ENCODE data around the gene FAM98B. TPM values are rescaled to one million over a fixed set of nuclear protein-coding genes. Genes with fewer than 3 reads are reported as not detected.

The FAM98B gene
- total RNA-seq, 2 experiments from 2014 or later, result 8.5 to 29.1 TPM

DNA sequence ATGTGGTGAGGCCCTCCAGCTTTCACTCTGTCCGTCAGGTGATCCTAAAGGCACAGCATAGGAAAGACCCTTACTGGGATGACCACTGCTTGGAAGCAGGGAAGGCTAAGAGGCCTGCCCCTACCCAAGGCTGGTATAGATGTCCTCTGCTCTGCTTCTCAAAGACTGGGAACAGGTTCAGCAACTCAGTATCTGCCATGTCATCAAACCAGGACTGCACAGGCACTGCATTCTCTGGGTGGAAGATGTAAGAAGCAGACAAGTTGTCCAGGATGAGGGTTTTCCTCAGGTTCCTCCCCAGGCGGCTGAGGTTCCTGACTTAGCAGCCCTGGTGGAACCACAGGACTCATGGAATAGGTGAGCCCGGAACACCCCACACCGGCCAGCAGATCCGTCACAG is 4.7 kb downstream of the FAM98B start:
- Histone ChIP-seq H4K20me1 (ENCODE audit: insufficient read depth, low read length) (peaks cover 13% of the 10 kb centered on the region), H3K9me2 (ENCODE audit: insufficient read depth, low read length) (no peaks in the 10 kb centered on the region), H3K4me3 (ENCODE audit: low read depth, low read length, poor library complexity, severe bottlenecking) (no peak overlapping the region), H3K36me3 (ENCODE audit: insufficient read depth, low read length) (peaks cover 4% of the 10 kb centered on the region; the same call in 1 of the 2 replicates), H3K4me2 (ENCODE audit: low read length) (no peak overlapping the region), H3K27ac (ENCODE audit: low read depth, low read length, poor library complexity, severe bottlenecking) (no peak overlapping the region), H3K4me1 (ENCODE audit: insufficient read depth, low read length, poor library complexity, severe bottlenecking) (peaks cover 15% of the 10 kb centered on the region), H3K9me3 (ENCODE audit: low read length) (no peaks in the 10 kb centered on the region), H3K79me2 (ENCODE audit: insufficient read depth, low read depth, low read length) (peaks cover 80% of the 10 kb centered on the region), H2AFZ (ENCODE audit: low read length) (no peak overlapping the region)
- TF ChIP-seq EZH2phosphoT487 (IDR thresholded peaks at IDR 0.05; ENCODE audit: borderline replicate concordance, low read depth, low read length), result no peak
- TF ChIP-seq, protein P1, sequence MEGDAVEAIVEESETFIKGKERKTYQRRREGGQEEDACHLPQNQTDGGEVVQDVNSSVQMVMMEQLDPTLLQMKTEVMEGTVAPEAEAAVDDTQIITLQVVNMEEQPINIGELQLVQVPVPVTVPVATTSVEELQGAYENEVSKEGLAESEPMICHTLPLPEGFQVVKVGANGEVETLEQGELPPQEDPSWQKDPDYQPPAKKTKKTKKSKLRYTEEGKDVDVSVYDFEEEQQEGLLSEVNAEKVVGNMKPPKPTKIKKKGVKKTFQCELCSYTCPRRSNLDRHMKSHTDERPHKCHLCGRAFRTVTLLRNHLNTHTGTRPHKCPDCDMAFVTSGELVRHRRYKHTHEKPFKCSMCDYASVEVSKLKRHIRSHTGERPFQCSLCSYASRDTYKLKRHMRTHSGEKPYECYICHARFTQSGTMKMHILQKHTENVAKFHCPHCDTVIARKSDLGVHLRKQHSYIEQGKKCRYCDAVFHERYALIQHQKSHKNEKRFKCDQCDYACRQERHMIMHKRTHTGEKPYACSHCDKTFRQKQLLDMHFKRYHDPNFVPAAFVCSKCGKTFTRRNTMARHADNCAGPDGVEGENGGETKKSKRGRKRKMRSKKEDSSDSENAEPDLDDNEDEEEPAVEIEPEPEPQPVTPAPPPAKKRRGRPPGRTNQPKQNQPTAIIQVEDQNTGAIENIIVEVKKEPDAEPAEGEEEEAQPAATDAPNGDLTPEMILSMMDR (conservative IDR thresholded peaks at IDR 0.05; ENCODE audit: low read length), result no peak
- ChIA-PET CTCF (ENCODE audit: unreplicated experiment) (no interaction called here), POLR2A (no interaction called here)
- intact Hi-C loops (cut with micrococcal nuclease; ENCODE audit: unreplicated experiment), result no loop called here
- no peak for DNase-seq (ENCODE audit: low spot score)
- no TSS peak for BruUV-seq (replicated peaks)

DNA sequence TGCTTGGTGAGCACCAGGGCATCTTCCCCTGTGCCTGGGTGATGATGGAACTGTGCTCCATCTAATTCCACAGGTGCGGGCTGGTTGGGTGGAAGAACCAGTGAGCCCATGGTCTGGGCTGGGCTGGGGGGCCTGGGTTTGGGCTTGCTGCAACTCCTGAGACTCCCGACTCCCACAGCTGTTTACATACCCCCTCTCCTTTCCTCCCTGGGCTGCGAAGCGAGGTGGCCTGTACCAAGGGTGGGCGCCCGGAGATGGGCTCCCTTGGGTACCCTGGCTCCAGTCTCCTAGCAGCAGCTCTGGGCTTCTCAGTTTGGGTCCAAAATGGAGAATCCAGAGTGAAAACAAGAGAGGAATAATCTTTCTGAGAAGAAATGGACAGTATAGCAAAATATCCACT is 5.6 kb downstream of the FAM98B start:
- ChIA-PET CTCF (ENCODE audit: unreplicated experiment) (no interaction called here), POLR2A (no interaction called here)
- H3K4me3 ChIP-seq (ENCODE audit: low read depth, low read length, poor library complexity, severe bottlenecking), result no peak overlapping the region
- H2AFZ ChIP-seq (ENCODE audit: low read length), result no peak overlapping the region
- peaks cover 15% of the 10 kb centered on the region for H3K4me1 ChIP-seq (ENCODE audit: insufficient read depth, low read length, poor library complexity, severe bottlenecking)
- no peaks in the 10 kb centered on the region for H3K9me2 ChIP-seq (ENCODE audit: insufficient read depth, low read length)
- no peak for DNase-seq (ENCODE audit: low spot score)
- no peak for TF ChIP-seq EZH2phosphoT487 (IDR thresholded peaks at IDR 0.05; ENCODE audit: borderline replicate concordance, low read depth, low read length)
- TF ChIP-seq, protein P1 (conservative IDR thresholded peaks at IDR 0.05; ENCODE audit: low read length), result no peak
- no peak overlapping the region for H3K4me2 ChIP-seq (ENCODE audit: low read length)
- peaks cover 13% of the 10 kb centered on the region for H4K20me1 ChIP-seq (ENCODE audit: insufficient read depth, low read length)
- H3K79me2 ChIP-seq (ENCODE audit: insufficient read depth, low read depth, low read length), result peaks cover 86% of the 10 kb centered on the region
- H3K9me3 ChIP-seq (ENCODE audit: low read length), result no peaks in the 10 kb centered on the region
- H3K36me3 ChIP-seq (ENCODE audit: insufficient read depth, low read length), result peaks cover 4% of the 10 kb centered on the region; the same call in 1 of the 2 replicates
- H3K27ac ChIP-seq (ENCODE audit: low read depth, low read length, poor library complexity, severe bottlenecking), result no peak overlapping the region
- BruUV-seq (replicated peaks), result no TSS peak
- intact Hi-C loops (cut with micrococcal nuclease; ENCODE audit: unreplicated experiment), result no loop called here

DNA sequence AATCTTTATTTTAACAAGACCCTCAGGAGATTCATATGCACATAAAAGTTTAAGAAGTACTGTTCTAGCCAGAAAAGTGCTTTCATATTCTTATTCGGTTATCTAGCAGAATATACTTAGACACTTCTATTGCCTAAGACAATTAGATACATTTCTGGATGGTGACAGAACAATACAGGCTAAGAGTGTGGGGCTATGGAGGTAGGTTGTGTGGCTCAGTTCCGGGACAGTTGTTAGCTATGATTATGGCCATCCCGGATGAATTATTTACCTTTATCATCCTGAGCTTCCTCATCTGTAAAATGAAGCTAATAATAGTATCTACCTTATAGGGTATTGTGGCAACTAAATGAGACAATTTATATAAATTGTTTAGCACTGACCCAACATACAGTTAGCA is 6.6 kb downstream of the FAM98B start:
- BruUV-seq (replicated peaks), result no TSS peak
- H3K9me2 ChIP-seq (ENCODE audit: insufficient read depth, low read length), result no peaks in the 10 kb centered on the region
- TF ChIP-seq EZH2phosphoT487 (IDR thresholded peaks at IDR 0.05; ENCODE audit: borderline replicate concordance, low read depth, low read length), result no peak
- TF ChIP-seq, protein P1 (conservative IDR thresholded peaks at IDR 0.05; ENCODE audit: low read length), result no peak
- peaks cover 76% of the 10 kb centered on the region for H3K79me2 ChIP-seq (ENCODE audit: insufficient read depth, low read depth, low read length)
- H3K4me1 ChIP-seq (ENCODE audit: insufficient read depth, low read length, poor library complexity, severe bottlenecking), result peaks cover 6% of the 10 kb centered on the region
- H2AFZ ChIP-seq (ENCODE audit: low read length), result no peak overlapping the region
- 0 out of 2 replicates have a peak, but pooled peaks cover 4% of the 10 kb centered on the region for H4K20me1 ChIP-seq (ENCODE audit: insufficient read depth, low read length)
- ChIA-PET POLR2A (no interaction called here), CTCF (ENCODE audit: unreplicated experiment) (no interaction called here)
- intact Hi-C loops (cut with micrococcal nuclease; ENCODE audit: unreplicated experiment), result no loop called here
- DNase-seq (ENCODE audit: low spot score), result no peak
- no peak overlapping the region for H3K4me2 ChIP-seq (ENCODE audit: low read length)
- H3K4me3 ChIP-seq (ENCODE audit: low read depth, low read length, poor library complexity, severe bottlenecking), result no peak overlapping the region
- H3K9me3 ChIP-seq (ENCODE audit: low read length), result no peaks in the 10 kb centered on the region
- H3K36me3 ChIP-seq (ENCODE audit: insufficient read depth, low read length), result peaks cover 4% of the 10 kb centered on the region; the same call in 1 of the 2 replicates
- no peak overlapping the region for H3K27ac ChIP-seq (ENCODE audit: low read depth, low read length, poor library complexity, severe bottlenecking)

Data from OCI-LY7 (cell line).